ENCODE results near the gene OR5D13. TPM values are rescaled to one million over a fixed set of nuclear protein-coding genes. Genes with fewer than 3 reads are reported as not detected.

Gene OR5D13
- not detected for total RNA-seq

- DNase-seq (ENCODE audit: low spot score) = no peak
Measured at GRCh38 chr11:55773138-55773537, at the start of gene OR5D13. Gene OR5D13 (plus strand): TSS chr11:55773438. CDS start chr11:55773438, 0 bp downstream.

DNA sequence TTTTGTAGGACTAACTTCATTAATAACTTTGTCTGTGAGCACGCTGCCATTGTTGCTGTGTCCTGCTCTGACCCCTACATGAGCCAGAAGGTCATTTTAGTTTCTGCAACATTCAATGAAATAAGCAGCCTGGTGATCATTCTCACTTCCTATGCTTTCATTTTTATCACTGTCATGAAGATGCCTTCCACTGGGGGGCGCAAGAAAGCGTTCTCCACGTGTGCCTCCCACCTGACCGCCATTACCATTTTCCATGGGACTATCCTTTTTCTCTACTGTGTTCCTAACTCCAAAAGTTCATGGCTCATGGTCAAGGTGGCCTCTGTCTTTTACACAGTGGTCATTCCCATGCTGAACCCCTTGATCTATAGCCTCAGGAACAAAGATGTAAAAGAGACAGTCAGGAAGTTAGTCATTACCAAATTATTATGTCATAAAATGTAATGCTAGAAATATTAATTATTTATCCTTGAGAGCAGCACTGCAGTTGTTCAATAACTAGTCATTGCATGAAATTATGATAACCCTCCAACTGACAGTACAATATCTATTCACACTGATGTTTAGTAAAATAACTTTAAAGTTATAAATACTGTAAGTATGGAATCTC is 46.4 kb upstream of the OR5D13 start:
- DNase-seq (ENCODE audit: low spot score) = no peak

DNA sequence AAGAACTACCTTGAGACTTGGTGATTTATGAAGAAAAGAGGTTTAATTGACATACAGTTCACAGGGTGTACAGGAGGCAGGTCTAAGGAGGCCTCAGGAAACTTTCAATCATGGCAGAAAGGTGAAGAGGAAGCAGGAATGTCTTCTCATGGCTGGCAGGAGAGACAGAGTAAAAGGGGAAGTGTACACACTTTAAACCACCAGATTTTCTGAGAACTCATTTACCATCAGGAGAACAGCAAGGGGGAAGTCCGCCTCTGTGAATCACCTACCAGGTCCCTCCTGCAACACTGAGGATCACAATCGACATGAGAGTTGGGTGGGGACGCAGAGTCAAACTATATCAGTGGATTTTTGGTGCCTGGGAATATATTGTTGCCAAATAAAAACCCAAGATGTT is 40.3 kb upstream of the OR5D13 start:
- no peak for DNase-seq (ENCODE audit: low spot score)

GRCh38 chr11:55791606-55792005 is 18.4 kb downstream of the OR5D13 start:
- DNase-seq (ENCODE audit: low spot score) = no peak

- DNase-seq (ENCODE audit: low spot score) = no peak
Measured at GRCh38 chr11:55793321-55793720, 20.1 kb downstream of the OR5D13 start.

DNA sequence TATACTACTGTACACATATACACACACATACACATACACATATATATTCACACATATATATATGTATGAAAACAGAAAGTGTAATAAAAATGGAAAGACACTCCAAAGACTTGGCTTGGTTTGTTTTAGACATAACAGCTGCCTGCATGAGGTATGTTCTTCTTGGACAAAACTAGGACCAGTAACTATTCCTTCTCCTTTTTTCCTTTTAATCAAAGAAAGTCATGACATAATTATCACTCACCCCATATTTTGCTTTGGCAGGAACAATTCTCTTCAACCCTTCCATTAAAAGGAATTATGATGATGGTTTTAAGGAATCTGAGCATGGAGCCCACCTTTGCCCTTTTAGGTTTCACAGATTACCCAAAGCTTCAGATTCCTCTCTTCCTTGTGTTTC is 22.0 kb downstream of the OR5D13 start, which contains the start of gene OR5D14:
TSS of gene OR5D14 (plus strand) at position 301 of the 400 bp plus-strand sequence. CDS start at position 301, 0 bp downstream.
- no peak for DNase-seq (ENCODE audit: low spot score)

DNA sequence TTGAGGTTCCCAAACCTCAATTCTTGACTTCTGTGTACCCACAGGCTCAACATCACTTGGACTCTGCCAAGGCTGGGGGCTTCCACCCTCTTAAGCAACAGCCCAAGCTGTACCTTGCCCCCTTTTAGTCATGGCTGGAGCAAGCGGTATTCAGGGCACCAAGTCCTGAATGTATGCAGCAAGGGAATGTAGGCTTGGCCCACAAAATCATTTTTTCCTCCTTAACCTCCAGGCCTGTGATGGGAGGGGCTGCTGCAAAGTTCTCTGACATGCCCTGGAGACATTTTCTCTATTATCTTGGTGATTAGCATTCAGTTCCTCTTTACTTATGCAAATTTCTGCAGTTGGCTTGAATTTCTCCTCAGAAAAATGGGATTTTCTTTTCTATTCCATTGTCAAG is 33.0 kb downstream of the OR5D13 start:
- no peak for DNase-seq (ENCODE audit: low spot score)

DNA sequence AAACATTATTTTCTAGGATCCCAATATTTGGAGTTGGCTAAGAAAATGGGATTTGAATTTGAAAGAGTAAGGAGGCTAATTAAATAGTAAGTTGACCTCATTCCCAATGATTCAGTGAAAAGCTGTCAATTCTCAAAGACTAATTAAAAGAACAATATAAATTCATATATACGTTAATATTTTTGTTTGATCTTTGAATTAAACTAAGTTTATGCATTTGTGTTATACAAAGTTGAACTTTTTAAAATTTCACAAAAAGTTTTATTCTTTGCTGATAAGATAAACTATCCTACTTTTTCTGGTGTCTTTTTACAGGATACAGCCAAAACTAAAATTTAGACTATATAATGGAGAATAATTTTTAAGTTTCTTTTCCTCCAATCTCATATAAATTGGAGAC is 37.8 kb downstream of the OR5D13 start, which contains the start of gene OR5L1:
TSS of gene OR5L1 (plus strand) at position 301 of the 400 bp plus-strand sequence. CDS start 100 bp downstream, outside the sequence.
- DNase-seq (ENCODE audit: low spot score) = no peak

GRCh38 chr11:55819330-55819729 is 46.1 kb downstream of the OR5D13 start, which contains the start of gene OR5D18:
Gene OR5D18 (plus strand): TSS chr11:55819630. CDS start chr11:55819630, 0 bp downstream.
- no peak for DNase-seq (ENCODE audit: low spot score)

Other genes starting within 250 kb of the OR5D13 start
- gene OR4C15, start 219.0 kb upstream of the OR5D13 start, total RNA-seq = not detected
- not detected for gene OR4C16, start 201.3 kb upstream of the OR5D13 start, total RNA-seq
- gene OR4C11, start 165.8 kb upstream of the OR5D13 start, total RNA-seq = not detected
- not detected for gene OR4P4, start 138.3 kb upstream of the OR5D13 start, total RNA-seq
- not detected for gene OR4S2, start 125.1 kb upstream of the OR5D13 start, total RNA-seq
- gene OR4C6, start 111.2 kb upstream of the OR5D13 start, total RNA-seq = not detected
- gene OR5D14, start 22.1 kb downstream of the OR5D13 start, total RNA-seq = not detected
- gene OR5L1, start 37.9 kb downstream of the OR5D13 start, total RNA-seq = not detected
- gene OR5D18, start 46.2 kb downstream of the OR5D13 start, total RNA-seq = not detected
- gene OR5L2, start 53.8 kb downstream of the OR5D13 start, total RNA-seq = not detected
- gene OR5D16, start 65.3 kb downstream of the OR5D13 start, total RNA-seq = not detected
- gene TRIM51, start 109.9 kb downstream of the OR5D13 start, total RNA-seq = not detected
- not detected for gene OR5W2, start 141.1 kb downstream of the OR5D13 start, total RNA-seq
- gene OR5I1, start 163.0 kb downstream of the OR5D13 start, total RNA-seq = not detected
- gene OR10AG1, start 196.5 kb downstream of the OR5D13 start, total RNA-seq = not detected
- gene OR5F1, start 221.2 kb downstream of the OR5D13 start, total RNA-seq = not detected